ENCODE data around the gene MON1A.

Gene MON1A

DNA sequence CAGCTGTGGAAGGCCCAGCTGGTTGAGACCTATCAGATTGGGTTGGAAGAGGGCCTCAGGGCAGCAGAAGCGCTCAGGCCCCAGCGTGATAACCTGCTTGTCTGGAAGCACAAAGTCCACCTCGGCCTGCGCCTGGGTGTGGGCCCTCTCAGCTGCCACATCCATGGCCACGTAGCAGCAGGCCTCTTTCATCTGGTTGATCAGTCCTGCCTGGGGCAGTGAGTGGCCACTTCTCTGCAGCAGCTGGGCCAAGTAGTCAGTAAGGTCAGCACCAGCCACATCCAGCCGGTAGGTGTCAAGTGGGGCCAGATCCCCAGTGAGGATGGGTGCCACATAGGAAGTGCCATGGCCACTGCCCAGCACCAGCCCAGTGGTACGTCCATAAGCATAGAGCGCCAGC is 56.0 kb downstream of the MON1A start:
- H3K4me3 ChIP-seq (ENCODE audit: low read depth, low read length), result no peak overlapping the region
- no peak for DNase-seq (ENCODE audit: low read depth)
- no peak for TF ChIP-seq CTCF (IDR thresholded peaks at IDR 0.05; ENCODE audit: control insufficient read depth, extremely low read depth, insufficient read depth)

GRCh38 chr3:49872801-49873281 is 56.8 kb downstream of the MON1A start:
- TF ChIP-seq CTCF (IDR thresholded peaks at IDR 0.05; ENCODE audit: control insufficient read depth, extremely low read depth, insufficient read depth), result no peak
- H3K4me3 ChIP-seq (ENCODE audit: low read depth, low read length), result no peak overlapping the region
- DNase-seq (ENCODE audit: low read depth), result no peak

GRCh38 chr3:49871531-49872153 is 58.0 kb downstream of the MON1A start:
- H3K4me3 ChIP-seq (ENCODE audit: low read depth, low read length), result no peak overlapping the region
- DNase-seq (ENCODE audit: low read depth), result no peak
- no peak for TF ChIP-seq CTCF (IDR thresholded peaks at IDR 0.05; ENCODE audit: control insufficient read depth, extremely low read depth, insufficient read depth)

DNA sequence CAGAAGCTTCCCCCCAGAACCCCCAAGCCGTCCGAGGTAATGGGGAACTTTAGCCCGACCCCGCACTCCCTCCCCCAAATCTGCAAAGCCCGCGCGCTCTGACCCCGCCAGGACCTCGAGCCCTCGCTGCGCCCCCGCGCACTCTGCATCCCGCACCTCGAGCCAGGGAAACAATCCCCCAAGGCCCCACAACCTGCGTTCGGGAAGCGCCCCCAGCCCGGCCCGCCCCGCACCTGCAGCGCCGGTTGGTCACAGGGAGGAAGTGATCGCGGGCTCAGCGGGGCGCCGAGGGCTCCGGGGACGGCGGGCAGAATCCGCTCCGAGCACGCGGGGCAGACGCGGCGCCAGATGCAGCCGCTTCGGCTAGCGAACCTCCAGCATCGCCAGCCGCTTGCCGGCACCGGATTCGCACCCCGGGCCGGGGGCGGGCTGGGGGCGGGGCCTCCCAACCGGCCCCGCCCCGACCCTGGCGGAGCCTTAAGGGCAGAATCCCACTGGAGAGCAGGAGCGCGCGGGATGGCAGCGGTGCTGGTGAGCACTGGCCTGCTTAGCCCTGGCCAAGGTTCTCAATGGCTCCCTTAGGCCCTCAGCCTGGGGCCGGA is 60.0 kb downstream of the MON1A start, which contains the start of gene CAMKV:
CAMKV (minus strand) TSS at position 382 of the 602 bp plus-strand sequence. CDS start 7,518 bp downstream, outside the sequence.
- no peak for DNase-seq (ENCODE audit: low read depth)
- peak within 1 kb of the TSS; percentile 21 for H3K4me3 ChIP-seq (ENCODE audit: low read depth, low read length)
- TF ChIP-seq CTCF (IDR thresholded peaks at IDR 0.05; ENCODE audit: control insufficient read depth, extremely low read depth, insufficient read depth), result no peak

DNA sequence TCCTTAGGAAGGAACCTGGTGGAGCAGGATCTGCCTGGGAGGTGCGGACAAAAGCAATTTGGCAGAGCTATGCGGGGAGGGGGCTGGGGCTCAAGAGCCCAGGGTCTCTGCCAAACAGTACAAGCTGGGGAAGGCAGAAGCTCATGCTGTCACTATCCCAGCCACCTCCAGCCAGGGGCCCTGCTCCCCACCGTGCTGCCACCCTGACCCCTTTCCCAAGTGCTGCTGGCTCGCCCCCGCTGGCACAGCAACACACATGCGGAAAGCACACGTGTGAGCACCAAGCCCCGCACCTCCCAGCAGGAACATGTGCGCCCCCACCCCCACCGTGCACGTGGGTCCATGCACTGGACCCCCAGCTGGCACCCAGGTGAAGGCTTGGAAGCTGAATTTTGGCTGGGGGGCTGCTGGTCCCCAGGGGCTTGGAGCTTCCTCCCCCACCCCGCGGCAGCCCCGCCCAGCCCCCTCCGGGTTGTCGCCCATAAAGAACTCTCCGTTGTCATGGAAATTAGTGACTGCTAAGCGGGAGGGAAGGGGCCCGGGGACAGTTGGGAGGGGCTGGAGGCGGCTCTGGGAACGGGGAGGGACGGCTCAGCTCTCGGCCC is 60.6 kb downstream of the MON1A start:
- H3K4me3 ChIP-seq (ENCODE audit: low read depth, low read length), result peak overlapping the region; percentile 21; the same call in 1 of the 2 replicates
- no peak for TF ChIP-seq CTCF (IDR thresholded peaks at IDR 0.05; ENCODE audit: control insufficient read depth, extremely low read depth, insufficient read depth)
- no peak for DNase-seq (ENCODE audit: low read depth)

DNA sequence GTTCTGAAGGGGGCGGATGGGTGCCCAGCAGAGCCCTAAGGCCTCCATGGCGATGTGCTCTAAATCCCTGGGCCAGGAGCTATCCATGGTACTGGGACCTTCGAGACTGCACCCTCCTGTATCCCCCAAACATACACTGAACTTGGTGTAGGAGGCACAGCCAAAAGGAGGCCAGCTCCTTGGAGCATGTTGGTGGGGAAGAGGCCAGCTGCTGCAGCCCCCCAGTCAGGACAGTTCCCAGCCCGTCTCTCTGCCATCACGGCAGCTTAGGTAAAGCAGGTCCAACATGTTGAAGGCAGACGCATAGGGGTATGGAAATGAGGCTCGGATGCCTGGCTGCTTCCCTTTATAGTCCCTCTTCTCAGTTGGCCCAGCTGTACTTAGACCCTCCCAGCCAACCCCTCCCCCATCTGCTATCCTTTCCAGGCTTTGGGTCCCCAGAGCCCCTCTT is 61.7 kb downstream of the MON1A start:
- no peak overlapping the region for H3K4me3 ChIP-seq (ENCODE audit: low read depth, low read length)
- no peak for DNase-seq (ENCODE audit: low read depth)

More for the DNA sequence above, 61.7 kb downstream of the MON1A start:
- TF ChIP-seq CTCF (IDR thresholded peaks at IDR 0.05; ENCODE audit: control insufficient read depth, extremely low read depth, insufficient read depth), result no peak
